Cardiac muscle cell (in vitro differentiated cells and primary cell): ENCODE measurements around the gene TXLNG. TPM values are rescaled to one million over a fixed set of nuclear protein-coding genes. Genes with fewer than 3 reads are reported as not detected.
"Not testable (repeated sequence)": the region's sequence is repeated elsewhere in the genome, so short reads cannot be mapped to it uniquely, and the experiment has no call there.

Source experiments
- DNase-seq, 2 donors: peaks; one replicate each; pipeline versions ENCODE4 v3.0.0 to v3.0.0-alpha.2; 2010 to 2017; ENCODE audit warnings: low read depth in 1 of 2, low spot score in 1 of 2
- H3K27ac ChIP-seq: fragments of 200-600 bp; sonication (generic); 2 replicates; pipeline ENCODE4 v1.5.1; 2016
- H3K27me3 ChIP-seq: fragments of 200-600 bp; sonication (generic); 2 replicates; pipeline ENCODE4 v1.6.0; 2016; ENCODE audit warnings: control low read depth
- H3K36me3 ChIP-seq: fragments of 200-600 bp; sonication (generic); 2 replicates; pipeline ENCODE4 v1.5.1; 2016; ENCODE audit warnings: control low read depth
- H3K4me1 ChIP-seq: fragments of 200-600 bp; sonication (generic); 2 replicates; pipeline ENCODE4 v1.8.1; 2017; ENCODE audit warnings: low read depth, mild to moderate bottlenecking, mixed run types
- H3K4me3 ChIP-seq: fragments of 200-600 bp; sonication (generic); 2 replicates; pipeline ENCODE4 v1.5.1; 2016; ENCODE audit warnings: mild to moderate bottlenecking
- H3K9me3 ChIP-seq: fragments of 200-600 bp; sonication (generic); 2 replicates; pipeline ENCODE4 v1.5.1; 2017; ENCODE audit warnings: low read depth, mild to moderate bottlenecking, control low read depth
- CTCF ChIP-seq: IDR thresholded peaks from 2 replicates; pipeline ENCODE4 v1.5.1; 2012; ENCODE audit warnings: low read depth, mild to moderate bottlenecking, low read length
- polyA plus RNA-seq: library from polyadenylated mRNA; unstranded; fragments of >200 nt; fragmentation: Nextera tagmentation; extraction: Ambion mirVana; gene quantifications from 2 replicates; pipeline ENCODE4 v1.2.1, GENCODE V29; 2016
- total RNA-seq: library from RNA; depleted of rRNA; stranded (reverse); fragments of >200 nt; gene quantifications from 2 replicates; pipeline ENCODE4 v1.2.3, GENCODE V29; 2016

The TXLNG gene
- total and polyA plus RNA-seq, 2 experiments from 2014 or later: 12.4 to 16.8 TPM

DNA sequence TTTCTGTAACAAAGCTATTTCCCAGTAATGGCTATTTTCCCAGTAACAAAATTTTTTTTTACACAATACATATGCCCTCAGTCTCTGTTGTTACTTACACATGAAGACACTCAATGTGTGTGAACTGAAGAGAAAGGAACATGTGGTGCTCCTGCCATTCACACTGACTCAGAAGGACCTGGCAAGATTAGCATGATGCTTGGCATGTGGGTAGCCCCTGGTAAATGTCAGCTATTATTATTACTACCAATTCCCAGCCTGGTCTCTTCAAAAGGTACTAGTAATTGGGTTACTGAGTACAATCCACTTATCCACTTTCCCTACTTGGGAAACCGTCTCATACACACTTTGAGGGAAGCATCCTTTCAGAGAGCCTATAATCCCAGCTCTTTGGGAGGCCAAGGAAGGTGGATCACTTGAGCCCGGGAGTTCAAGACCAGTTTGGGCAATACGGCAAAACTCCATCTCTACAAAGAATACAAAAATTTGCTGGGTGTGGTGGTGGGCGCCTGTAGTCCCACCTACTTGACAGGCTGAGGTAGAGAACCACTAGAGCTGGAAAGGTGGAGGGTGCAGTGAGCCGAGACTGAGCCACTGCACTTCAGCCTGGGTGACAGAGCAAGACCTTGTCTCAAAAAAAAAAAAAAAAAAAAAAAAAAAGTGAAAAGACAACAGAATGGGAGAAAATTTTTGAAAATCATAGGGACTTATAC is 69.3 kb downstream of the TXLNG start:
- Histone ChIP-seq H3K4me3 (no peak overlapping the region), H3K9me3 (no peaks in the 10 kb centered on the region), H3K27ac (no peak overlapping the region), H3K36me3 (peaks cover 75% of the 10 kb centered on the region), H3K27me3 (no peaks in the 10 kb centered on the region), H3K4me1 (no peaks in the 10 kb centered on the region)
- DNase-seq: no peak
- no peak for TF ChIP-seq CTCF

DNA sequence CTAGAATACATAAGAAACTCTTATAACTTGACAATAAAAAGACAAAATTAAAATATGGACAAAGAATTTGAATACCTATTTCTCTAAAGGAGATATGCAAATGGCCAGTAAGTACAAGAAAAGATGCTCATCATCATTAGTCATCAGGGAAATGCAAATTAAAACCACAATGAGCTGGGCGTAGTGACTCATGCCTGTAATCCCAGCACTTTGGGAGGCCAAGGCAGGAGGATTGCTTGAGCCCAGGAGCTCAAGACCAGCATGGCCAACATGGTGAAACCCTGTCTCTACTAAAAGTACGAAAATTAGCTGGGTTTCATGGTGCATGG is 69.8 kb downstream of the TXLNG start:
- DNase-seq, H3K4me1 ChIP-seq, H3K4me3 ChIP-seq, H3K27me3 ChIP-seq, H3K27ac ChIP-seq, H3K9me3 ChIP-seq: not testable (repeated sequence)
- H3K36me3 ChIP-seq: peaks cover 77% of the 10 kb centered on the region

GRCh38 chrX:16856744-16857143 is 70.5 kb downstream of the TXLNG start:
- no peaks in the 10 kb centered on the region for H3K9me3 ChIP-seq
- TF ChIP-seq CTCF: no peak
- peaks cover 82% of the 10 kb centered on the region for H3K36me3 ChIP-seq
- H3K4me1 ChIP-seq: no peaks in the 10 kb centered on the region
- H3K27ac ChIP-seq: no peak overlapping the region
- DNase-seq: no peak
- no peak overlapping the region for H3K4me3 ChIP-seq
- H3K27me3 ChIP-seq: no peaks in the 10 kb centered on the region

GRCh38 chrX:16862829-16863228 is 76.6 kb downstream of the TXLNG start:
- no peak overlapping the region for H3K4me3 ChIP-seq
- peaks cover 5% of the 10 kb centered on the region for H3K4me1 ChIP-seq
- H3K27ac ChIP-seq: peak overlapping the region; percentile 24
- no peak for DNase-seq
- no peaks in the 10 kb centered on the region for H3K9me3 ChIP-seq
- TF ChIP-seq CTCF: no peak
- no peaks in the 10 kb centered on the region for H3K27me3 ChIP-seq
- H3K36me3 ChIP-seq: peaks cover 49% of the 10 kb centered on the region

DNA sequence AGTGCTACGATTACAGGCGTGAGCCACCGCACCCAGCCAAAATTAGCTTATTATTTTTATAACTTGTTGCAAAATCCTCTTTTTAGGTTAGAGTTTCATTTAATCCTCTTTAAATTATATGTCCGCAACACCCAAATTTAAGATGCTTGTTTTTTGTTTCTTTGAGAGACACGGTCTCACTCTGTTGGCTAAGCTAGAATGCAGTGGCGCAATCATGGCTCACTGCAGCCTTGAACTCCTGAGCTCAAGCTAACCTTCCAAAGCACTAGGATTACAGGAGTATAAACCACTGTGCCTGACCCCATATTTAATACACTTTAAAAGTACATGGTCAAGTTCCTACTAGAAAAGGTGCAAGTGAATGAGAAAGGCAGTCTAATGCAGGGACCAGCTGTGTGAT is 81.7 kb downstream of the TXLNG start:
- peaks cover 28% of the 10 kb centered on the region for H3K4me1 ChIP-seq
- TF ChIP-seq CTCF: no peak
- no peak overlapping the region for H3K4me3 ChIP-seq

DNA sequence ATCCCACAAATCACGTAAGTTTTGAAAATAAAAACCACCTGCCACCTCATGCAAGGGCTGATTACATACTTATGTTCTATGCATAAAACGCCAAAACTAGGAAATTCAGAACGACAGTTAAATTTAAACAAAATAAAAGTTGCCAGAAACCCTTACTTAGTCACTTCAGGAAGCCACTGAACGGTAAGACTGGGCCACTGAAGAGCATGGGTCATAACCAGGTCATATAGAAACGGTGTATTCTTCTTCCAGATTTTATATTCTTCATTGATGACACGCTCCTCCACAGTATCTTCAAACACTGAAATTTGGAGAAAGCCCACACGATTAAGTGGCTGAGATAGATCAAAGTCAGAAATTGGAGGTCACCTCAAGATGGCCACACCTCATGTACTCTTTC is 82.7 kb downstream of the TXLNG start:
- Histone ChIP-seq H3K9me3 (no peaks in the 10 kb centered on the region), H3K27me3 (no peaks in the 10 kb centered on the region), H3K4me1 (peaks cover 28% of the 10 kb centered on the region), H3K27ac (peak overlapping the region; percentile 100), H3K36me3 (peaks cover 3% of the 10 kb centered on the region), H3K4me3 (peak overlapping the region; percentile 94)
- no peak for TF ChIP-seq CTCF
- DNase-seq: no peak

More for the DNA sequence above, 81.7 kb downstream of the TXLNG start:
- H3K27ac ChIP-seq: no peak overlapping the region
- no peaks in the 10 kb centered on the region for H3K27me3 ChIP-seq
- H3K36me3 ChIP-seq: peaks cover 6% of the 10 kb centered on the region
- no peaks in the 10 kb centered on the region for H3K9me3 ChIP-seq
- no peak for DNase-seq
